ENCODE measurements around the gene MICOS13. TPM values are rescaled to one million over a fixed set of nuclear protein-coding genes. Genes with fewer than 3 reads are reported as not detected.

The MICOS13 gene
- total RNA-seq, 2 donors from 2014 or later = 16.9 to 43.7 TPM

DNA sequence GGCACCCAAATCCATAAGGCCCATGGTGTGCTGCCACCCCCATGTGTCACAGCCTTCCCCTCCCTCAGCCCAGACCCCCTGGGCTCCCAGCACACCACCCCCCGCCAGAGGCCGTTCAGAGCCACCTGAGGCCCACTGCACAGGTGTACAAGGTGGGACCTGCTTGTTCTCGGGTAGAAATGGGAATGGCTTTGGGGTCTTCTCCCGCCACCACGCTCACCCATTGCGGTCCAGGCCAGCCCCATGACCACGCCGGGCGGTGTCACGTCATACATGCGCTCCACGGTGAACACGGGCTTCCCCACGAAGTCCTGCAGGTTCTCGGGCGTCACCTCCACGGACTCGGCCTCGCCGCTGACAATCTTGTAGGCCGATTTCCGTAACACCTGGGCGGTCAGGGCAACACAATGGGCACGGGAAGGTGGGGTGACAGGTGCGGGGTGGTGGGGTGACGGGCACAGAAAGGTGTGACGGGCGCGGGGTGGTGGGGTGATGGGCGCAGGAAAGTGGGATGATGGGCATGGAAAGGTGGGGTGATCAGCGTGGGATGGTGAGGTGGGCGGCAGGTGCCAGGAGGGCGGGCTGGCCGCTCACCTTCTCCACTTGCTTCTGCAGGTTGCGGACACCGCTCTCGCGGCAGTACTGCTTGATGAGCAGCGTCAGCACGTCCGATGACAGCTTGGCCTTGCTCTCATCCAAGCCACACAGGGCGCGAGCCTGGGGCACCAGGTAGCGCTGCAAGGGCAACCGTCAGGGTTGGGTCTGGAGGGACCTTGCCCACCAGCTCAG, 14.0 kb upstream of the MICOS13 start:
- Histone ChIP-seq H3K27ac (no peak overlapping the region), H3K9me3 (no peaks in the 10 kb centered on the region), H3K36me3 (peaks cover 60% of the 10 kb centered on the region), H3K27me3 (replicated peaks; ENCODE audit: insufficient read depth) (no peaks in the 10 kb centered on the region), H3K4me1 (ENCODE audit: control insufficient read depth in 1 of 2, low read depth in 2 of 2) (peaks cover 2 to 21% of the 10 kb centered on the region in 2 donors), H3K4me3 (no peak overlapping the region)
- TF ChIP-seq, protein P1, sequence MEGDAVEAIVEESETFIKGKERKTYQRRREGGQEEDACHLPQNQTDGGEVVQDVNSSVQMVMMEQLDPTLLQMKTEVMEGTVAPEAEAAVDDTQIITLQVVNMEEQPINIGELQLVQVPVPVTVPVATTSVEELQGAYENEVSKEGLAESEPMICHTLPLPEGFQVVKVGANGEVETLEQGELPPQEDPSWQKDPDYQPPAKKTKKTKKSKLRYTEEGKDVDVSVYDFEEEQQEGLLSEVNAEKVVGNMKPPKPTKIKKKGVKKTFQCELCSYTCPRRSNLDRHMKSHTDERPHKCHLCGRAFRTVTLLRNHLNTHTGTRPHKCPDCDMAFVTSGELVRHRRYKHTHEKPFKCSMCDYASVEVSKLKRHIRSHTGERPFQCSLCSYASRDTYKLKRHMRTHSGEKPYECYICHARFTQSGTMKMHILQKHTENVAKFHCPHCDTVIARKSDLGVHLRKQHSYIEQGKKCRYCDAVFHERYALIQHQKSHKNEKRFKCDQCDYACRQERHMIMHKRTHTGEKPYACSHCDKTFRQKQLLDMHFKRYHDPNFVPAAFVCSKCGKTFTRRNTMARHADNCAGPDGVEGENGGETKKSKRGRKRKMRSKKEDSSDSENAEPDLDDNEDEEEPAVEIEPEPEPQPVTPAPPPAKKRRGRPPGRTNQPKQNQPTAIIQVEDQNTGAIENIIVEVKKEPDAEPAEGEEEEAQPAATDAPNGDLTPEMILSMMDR (IDR thresholded peaks at IDR 0.05) = no peak
- DNase-seq (ENCODE audit: low spot score) = no peak
- ATAC-seq (ENCODE audit: insufficient number of reproducible peaks, low FRiP score, low read depth) = no peak

DNA sequence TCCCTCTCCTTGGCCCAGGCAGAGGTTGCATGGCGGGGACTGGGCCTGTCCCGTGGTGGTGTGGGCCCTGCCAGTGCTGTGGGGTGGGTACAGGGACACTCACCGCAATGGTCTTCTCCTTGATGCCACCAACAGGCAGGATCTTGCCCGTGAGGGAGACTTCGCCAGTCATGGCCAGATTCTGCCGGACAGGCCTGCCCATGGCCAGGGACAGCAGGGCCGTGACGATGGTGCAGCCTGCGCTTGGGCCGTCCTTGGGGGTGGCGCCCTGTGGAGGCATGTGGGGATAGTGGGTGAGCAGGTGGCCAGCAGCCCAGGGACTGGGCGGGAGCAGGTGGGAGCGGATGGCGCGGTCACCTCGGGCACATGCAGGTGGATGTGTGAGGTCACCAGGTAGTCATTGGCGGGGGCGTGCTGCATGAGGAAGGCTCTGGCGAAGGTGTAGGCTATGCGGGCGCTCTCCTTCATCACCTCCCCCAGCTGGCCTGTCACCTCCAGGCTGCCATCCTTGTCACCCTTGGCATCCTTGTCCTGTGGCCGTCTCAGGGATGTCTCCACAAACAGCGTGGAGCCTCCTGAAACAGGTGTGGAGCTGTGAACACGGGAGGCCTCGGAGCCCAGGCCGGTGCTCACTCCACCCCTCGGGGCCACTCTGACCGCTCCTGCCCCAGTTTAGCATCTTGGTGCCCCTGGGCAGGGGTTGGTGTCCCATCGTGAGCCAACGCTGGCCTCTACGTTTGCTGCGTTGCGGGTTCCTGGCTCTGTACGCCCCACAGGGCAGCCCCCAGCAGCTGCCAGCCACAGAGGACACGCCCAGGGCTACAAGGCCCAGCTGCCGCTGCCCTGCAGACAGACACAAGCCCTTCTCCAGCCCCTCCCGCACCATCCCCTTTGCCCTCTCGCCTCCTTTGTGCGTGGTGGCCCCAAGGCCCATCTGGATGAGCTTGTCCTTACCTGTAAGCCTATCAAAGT, 13.2 kb upstream of the MICOS13 start:
- peaks cover 51% of the 10 kb centered on the region for H3K36me3 ChIP-seq
- ATAC-seq (ENCODE audit: insufficient number of reproducible peaks, low FRiP score, low read depth) (no peak), DNase-seq (ENCODE audit: low spot score) (no peak)
- H3K27me3 ChIP-seq (replicated peaks; ENCODE audit: insufficient read depth) = no peaks in the 10 kb centered on the region
- H3K9me3 ChIP-seq = no peaks in the 10 kb centered on the region
- TF ChIP-seq, protein P1 (IDR thresholded peaks at IDR 0.05) = no peak
- peaks cover 2 to 21% of the 10 kb centered on the region in 2 donors for H3K4me1 ChIP-seq (ENCODE audit: control insufficient read depth in 1 of 2, low read depth in 2 of 2)
- H3K27ac ChIP-seq = no peak overlapping the region
- no peak overlapping the region for H3K4me3 ChIP-seq

DNA sequence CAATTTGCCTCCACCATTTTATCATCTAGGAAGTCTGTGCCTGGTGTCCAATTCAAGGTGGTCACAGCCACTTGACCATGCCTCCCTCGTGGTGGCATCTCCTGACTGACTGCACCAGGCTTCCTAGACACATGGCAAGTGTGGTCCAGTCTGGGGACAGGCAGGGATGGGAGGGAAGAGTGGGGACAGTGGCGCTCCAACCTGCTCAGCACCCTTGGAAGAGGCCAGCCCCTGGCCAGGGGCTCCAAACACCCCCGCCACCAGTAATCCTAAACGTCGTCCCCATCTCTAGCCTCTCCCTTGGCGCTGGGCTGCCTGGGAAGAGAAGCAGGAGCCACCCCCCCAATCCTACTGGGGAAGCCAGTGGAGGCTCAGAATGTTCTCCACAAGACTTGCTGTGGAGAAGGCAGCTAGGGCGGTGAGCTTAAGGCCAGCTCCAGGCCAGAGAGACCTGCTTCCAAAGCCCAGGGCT, 12.4 kb upstream of the MICOS13 start:
- TF ChIP-seq, protein P1 (IDR thresholded peaks at IDR 0.05) = no peak
- H3K27ac ChIP-seq = no peak overlapping the region
- peaks cover 47% of the 10 kb centered on the region for H3K36me3 ChIP-seq
- peaks cover 2 to 22% of the 10 kb centered on the region in 2 donors for H3K4me1 ChIP-seq (ENCODE audit: control insufficient read depth in 1 of 2, low read depth in 2 of 2)
- no peak overlapping the region for H3K4me3 ChIP-seq
- no peaks in the 10 kb centered on the region for H3K9me3 ChIP-seq
- DNase-seq (ENCODE audit: low spot score) (no peak), ATAC-seq (ENCODE audit: insufficient number of reproducible peaks, low FRiP score, low read depth) (no peak)
- H3K27me3 ChIP-seq (replicated peaks; ENCODE audit: insufficient read depth) = no peaks in the 10 kb centered on the region

DNA sequence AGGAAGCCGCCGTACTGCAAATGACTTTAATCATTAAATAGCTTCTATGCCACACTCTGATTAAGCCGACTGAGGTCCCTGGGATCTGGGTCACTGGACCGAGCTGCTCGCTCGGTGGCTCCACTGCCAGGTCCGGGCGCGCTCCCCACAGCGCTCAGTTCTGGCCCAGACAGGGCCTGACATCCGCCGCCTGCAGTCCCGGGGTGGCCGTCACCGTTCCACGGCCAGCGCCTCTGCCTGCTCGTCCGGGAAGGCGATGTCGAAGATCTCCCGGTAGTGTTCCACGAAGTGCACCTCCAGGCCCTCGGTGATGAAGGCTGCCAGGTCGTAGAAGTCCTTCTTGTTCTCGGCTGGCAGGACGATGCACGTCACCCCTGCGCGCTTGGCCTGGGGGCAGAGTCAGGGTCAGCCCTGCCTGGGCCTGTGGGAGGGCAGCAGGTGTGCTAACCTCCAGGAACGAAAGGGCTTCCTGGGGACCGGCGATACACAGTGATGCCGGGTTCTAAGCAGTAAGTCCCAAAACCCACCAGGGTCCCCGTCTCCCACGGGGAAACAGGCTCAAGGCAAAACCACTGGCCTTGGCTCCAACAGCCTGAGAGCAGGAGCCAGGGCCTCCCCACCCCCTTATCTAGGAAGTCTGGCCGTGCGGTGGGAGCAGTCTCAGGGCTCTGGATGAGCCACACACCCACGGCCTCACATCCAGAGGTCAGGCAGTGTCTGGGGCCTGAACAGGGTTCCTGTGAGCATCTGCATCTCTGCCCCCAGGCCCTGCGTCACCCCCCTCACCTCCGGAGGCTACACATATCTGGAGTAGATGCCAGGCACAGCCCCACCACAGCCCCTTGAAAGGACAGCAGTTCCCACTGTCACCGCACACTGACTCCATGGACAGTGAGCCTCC, 11.8 kb upstream of the MICOS13 start:
- Histone ChIP-seq H3K4me3 (peak overlapping the region; percentile 85), H3K9me3 (no peaks in the 10 kb centered on the region), H3K27me3 (replicated peaks; ENCODE audit: insufficient read depth) (no peaks in the 10 kb centered on the region), H3K27ac (no peak overlapping the region), H3K4me1 (ENCODE audit: control insufficient read depth in 1 of 2, low read depth in 2 of 2) (peaks cover 2 to 29% of the 10 kb centered on the region in 2 donors), H3K36me3 (peaks cover 47% of the 10 kb centered on the region)
- ATAC-seq (ENCODE audit: insufficient number of reproducible peaks, low FRiP score, low read depth) (no peak), DNase-seq (ENCODE audit: low spot score) (no peak)
- TF ChIP-seq, protein P1 (IDR thresholded peaks at IDR 0.05) = no peak
